GM21367 (cell line): ENCODE measurements around the gene BCL2L1.

ENCODE experiments used
- ATAC-seq: cut with Tn5 transposase; IDR thresholded peaks from one replicate; pipeline ENCODE4 v1.9.1; 2021; ENCODE audit not compliant: unreplicated experiment

The BCL2L1 gene

GRCh38 chr20:31731321-31731717 lies 8.7 kb upstream of the BCL2L1 start:
- ATAC-seq, result no peak

GRCh38 chr20:31723319-31724078 lies 831 bp upstream of the BCL2L1 start:
- peak; percentile 79 for ATAC-seq

GRCh38 chr20:31723069-31723318 lies 326 bp upstream of the BCL2L1 start:
- no peak for ATAC-seq

- ATAC-seq, result no peak
Measured at GRCh38 chr20:31721408-31722256, 1.0 kb downstream of the BCL2L1 start.

GRCh38 chr20:31720486-31721407 lies 1.9 kb downstream of the BCL2L1 start:
- ATAC-seq, result no peak

- ATAC-seq, result no peak
Measured at GRCh38 chr20:31719644-31720485, 2.8 kb downstream of the BCL2L1 start.

- ATAC-seq, result no peak
Measured at GRCh38 chr20:31718952-31719643, 3.6 kb downstream of the BCL2L1 start.

GRCh38 chr20:31717478-31718201 lies 5.0 kb downstream of the BCL2L1 start:
- peak; percentile 40 for ATAC-seq

- ATAC-seq, result peak; percentile 4
Measured at GRCh38 chr20:31716818-31717477, 5.7 kb downstream of the BCL2L1 start.

GRCh38 chr20:31716351-31716750 lies 6.3 kb downstream of the BCL2L1 start:
- ATAC-seq, result no peak

- ATAC-seq, result no peak
Measured at GRCh38 chr20:31715766-31716165, 6.9 kb downstream of the BCL2L1 start.

GRCh38 chr20:31713312-31714273 lies 9.1 kb downstream of the BCL2L1 start:
- ATAC-seq, result no peak

GRCh38 chr20:31712564-31713311 lies 9.9 kb downstream of the BCL2L1 start:
- ATAC-seq, result no peak

- ATAC-seq, result no peak
Measured at GRCh38 chr20:31712112-31712553, 10.5 kb downstream of the BCL2L1 start.

- ATAC-seq, result no peak
Measured at GRCh38 chr20:31711179-31712111, 11.2 kb downstream of the BCL2L1 start.
